GM21825 (cell line): ENCODE measurements around the gene CRB2.

Source experiments
- ATAC-seq: cut with Tn5 transposase; IDR thresholded peaks from one replicate; pipeline ENCODE4 v1.9.1; 2021; ENCODE audit warnings: mild to moderate bottlenecking, moderate library complexity; ENCODE audit not compliant: unreplicated experiment

Gene CRB2

GRCh38 chr9:123361731-123362510 lies 5.9 kb downstream of the CRB2 start:
- ATAC-seq, result no peak

DNA sequence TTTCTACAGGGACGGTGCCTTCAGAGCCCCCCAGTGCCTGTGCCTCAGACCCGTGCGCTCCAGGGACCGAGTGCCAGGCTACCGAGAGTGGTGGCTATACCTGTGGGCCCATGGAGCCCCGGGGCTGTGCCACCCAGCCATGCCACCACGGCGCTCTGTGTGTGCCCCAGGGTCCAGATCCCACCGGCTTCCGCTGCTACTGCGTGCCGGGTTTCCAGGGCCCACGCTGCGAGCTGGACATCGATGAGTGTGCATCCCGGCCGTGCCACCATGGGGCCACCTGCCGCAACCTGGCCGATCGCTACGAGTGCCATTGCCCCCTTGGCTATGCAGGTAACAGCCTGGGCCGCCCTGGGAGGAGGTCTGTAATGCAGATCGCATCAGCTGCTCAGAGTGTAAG lies 6.9 kb downstream of the CRB2 start:
- no peak for ATAC-seq

- ATAC-seq, result no peak
These were observed 8.3 kb downstream of the CRB2 start for GRCh38 chr9:123364241-123364824.

GRCh38 chr9:123365287-123365880 lies 9.4 kb downstream of the CRB2 start:
- no peak for ATAC-seq

DNA sequence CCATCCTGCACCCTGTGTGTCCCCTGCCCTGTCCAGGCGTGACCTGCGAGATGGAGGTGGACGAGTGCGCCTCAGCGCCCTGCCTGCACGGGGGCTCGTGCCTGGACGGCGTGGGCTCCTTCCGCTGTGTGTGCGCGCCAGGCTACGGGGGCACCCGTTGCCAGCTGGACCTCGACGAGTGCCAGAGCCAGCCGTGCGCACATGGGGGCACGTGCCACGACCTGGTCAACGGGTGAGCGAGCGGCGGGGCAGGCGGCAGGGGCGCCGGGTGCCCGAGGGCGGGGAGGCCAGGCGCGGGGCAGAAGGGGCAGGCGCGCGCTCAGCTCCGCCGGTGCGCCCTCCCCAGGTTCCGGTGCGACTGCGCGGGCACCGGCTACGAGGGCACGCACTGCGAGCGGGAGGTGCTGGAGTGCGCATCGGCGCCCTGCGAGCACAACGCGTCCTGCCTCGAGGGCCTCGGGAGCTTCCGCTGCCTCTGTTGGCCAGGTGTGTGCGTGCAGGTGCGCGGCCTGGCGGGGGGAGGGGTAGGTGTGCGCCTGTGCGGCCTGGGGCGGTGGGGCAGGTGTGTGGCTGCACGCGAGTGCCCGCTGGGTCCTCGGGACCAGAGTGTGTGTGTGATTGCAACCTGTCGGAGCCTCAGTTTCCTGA lies 10.0 kb downstream of the CRB2 start:
- ATAC-seq, result no peak

- ATAC-seq, result no peak
These were observed 12.0 kb downstream of the CRB2 start for GRCh38 chr9:123368023-123368422.

GRCh38 chr9:123368536-123369153 lies 12.6 kb downstream of the CRB2 start:
- ATAC-seq, result no peak

DNA sequence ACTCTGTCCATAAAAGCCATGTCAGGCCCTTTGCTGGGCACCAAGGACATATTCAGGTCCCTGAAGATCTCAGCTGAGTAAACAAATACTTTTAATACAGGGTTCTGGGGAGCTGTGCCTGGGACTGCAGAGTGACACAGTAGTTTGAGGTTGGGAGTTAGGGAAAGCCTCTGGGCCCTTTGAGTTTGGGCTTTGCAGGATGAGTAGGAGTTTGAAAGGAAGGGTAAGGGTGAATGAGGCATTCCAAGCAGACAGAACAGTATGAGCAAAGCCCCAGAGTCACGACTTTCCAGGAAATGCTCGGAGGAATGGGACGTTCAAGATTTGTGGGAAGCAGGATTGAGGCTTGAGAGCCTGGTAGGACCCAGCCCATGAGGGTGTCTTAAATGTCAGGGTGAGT lies 13.3 kb downstream of the CRB2 start:
- no peak for ATAC-seq

- ATAC-seq, result no peak
These were observed 14.1 kb downstream of the CRB2 start for GRCh38 chr9:123370108-123370507.

- ATAC-seq, result no peak
These were observed 14.7 kb downstream of the CRB2 start for GRCh38 chr9:123370526-123371227.

GRCh38 chr9:123371228-123371584 lies 15.2 kb downstream of the CRB2 start:
- ATAC-seq, result no peak

- ATAC-seq, result no peak
These were observed 16.0 kb downstream of the CRB2 start for GRCh38 chr9:123371805-123372590.

DNA sequence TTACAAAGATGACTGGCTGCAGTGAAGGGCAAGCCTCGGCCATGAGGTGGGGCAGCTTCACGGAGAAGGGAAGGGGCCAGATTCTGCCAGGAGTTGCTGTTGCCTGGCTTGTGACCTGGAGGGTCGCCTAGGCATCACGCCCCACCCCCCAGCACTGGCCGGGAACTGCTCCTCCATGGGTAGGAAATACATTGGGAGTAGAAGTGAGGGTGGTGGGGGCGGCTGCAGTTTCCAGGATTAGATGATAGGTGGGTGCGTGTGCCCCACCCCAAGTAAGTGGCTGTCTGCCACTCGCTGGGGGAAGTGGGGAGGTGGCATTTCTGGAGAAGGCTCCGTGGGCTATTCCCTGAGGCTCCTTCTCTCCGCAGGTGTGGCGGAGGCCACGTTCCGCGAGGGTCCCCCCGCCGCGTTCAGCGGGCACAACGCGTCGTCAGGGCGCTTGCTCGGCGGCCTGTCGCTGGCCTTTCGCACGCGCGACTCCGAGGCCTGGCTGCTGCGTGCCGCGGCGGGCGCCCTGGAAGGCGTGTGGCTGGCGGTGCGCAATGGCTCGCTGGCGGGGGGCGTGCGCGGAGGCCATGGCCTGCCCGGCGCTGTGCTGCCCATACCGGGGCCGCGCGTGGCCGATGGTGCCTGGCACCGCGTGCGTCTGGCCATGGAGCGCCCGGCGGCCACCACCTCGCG lies 16.9 kb downstream of the CRB2 start:
- ATAC-seq, result no peak

DNA sequence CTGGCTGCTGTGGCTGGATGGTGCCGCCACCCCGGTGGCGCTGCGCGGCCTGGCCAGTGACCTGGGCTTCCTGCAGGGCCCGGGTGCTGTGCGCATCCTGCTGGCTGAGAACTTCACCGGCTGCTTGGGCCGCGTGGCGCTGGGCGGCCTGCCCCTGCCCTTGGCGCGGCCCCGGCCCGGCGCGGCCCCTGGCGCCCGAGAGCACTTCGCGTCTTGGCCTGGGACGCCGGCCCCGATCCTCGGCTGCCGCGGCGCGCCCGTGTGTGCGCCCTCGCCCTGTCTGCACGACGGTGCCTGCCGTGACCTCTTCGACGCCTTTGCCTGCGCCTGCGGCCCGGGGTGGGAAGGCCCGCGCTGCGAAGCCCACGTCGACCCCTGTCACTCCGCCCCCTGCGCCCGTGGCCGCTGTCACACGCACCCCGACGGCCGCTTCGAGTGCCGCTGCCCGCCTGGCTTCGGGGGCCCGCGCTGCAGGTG lies 17.5 kb downstream of the CRB2 start:
- no peak for ATAC-seq

GRCh38 chr9:123373946-123374345 lies 17.9 kb downstream of the CRB2 start:
- no peak for ATAC-seq

DNA sequence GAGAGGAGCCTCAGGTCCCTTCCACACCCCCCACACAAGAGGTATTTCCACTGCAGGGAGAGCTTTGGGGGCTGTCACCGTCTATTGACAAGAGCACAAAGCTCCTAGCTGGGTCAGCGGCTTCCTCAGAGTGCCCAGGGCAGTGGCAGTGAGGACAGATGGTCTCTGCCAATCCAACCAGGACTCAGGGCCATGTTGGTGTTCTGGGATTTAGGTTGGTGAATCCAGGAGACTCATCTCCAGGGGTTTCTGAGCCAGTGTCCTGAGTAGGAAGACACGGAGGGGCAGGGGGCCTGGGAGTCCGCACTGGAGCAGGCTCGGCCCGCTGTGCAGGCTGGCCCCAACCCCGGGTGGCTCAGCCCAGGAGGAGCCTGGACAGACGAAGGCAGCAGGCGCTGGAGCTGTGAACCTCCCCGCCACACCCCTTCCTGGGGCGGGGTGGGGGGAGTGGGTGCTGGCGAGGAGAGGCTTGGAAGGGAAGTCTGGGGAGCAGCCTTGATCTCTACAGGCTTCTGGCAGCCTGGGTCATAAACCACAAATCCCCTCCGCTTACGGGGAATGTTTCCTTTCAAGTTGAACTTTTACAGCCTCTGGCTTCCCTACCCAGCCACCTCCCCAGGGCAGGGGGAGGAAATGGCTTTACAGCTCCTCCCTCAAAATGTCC lies 19.6 kb downstream of the CRB2 start:
- no peak for ATAC-seq

- no peak for ATAC-seq
These were observed 20.4 kb downstream of the CRB2 start for GRCh38 chr9:123376218-123377071.
